PC-3 (cell line): ENCODE results near the gene SLC6A18. TPM values are rescaled to one million over a fixed set of nuclear protein-coding genes. Genes with fewer than 3 reads are reported as not detected.

Source experiments
- ATAC-seq: fragments of 200-7000 bp; cut with Tn5 transposase; 2 replicates; pipeline ENCODE4 v1.9.1; 2020; ENCODE audit warnings: mild to moderate bottlenecking, moderate library complexity
- BruUV-seq: library from RNA; stranded (reverse); fragments of 400-500 nt; replicated peaks from 2 replicates; lab custom pipeline; 2021; lab: Mats Ljungman, UMichigan
- CTCF ChIA-PET: fragments of 300-600 bp; sonication (Branson Sonifier 250); formaldehyde crosslinking; loops from one replicate; lab custom pipeline; 2022; ENCODE audit warnings: antibody characterized with exemption; lab: Charles Lee
- POLR2A ChIA-PET: fragments of 300-600 bp; sonication (Branson Sonifier 250); formaldehyde crosslinking; loops from one replicate; lab custom pipeline; 2022; ENCODE audit warnings: antibody characterized with exemption; ENCODE audit not compliant: unreplicated experiment; lab: Charles Lee
- DNase-seq: peaks from one replicate; pipeline ENCODE4 v3.0.0-alpha.2; 2015
- H2AFZ ChIP-seq: fragments of 300-600 bp; sonication (generic); 2 replicates; pipeline ENCODE4 v1.6.0; 2016; ENCODE audit warnings: antibody characterized with exemption, low read length
- H3F3A ChIP-seq: fragments of 300-600 bp; sonication (generic); one replicate; pipeline ENCODE4 v1.6.0; 2017; ENCODE audit warnings: antibody characterized with exemption, low read length, control low read depth, mild to moderate bottlenecking; ENCODE audit not compliant: unreplicated experiment
- H3K27ac ChIP-seq: fragments of 300-600 bp; sonication (generic); 2 replicates; pipeline ENCODE4 v1.5.1; 2016; ENCODE audit warnings: mild to moderate bottlenecking, low read length
- H3K27me3 ChIP-seq: fragments of 300-600 bp; sonication (generic); 2 replicates; pipeline ENCODE4 v1.6.1; 2016; ENCODE audit warnings: low read length, mixed read lengths
- H3K36me3 ChIP-seq: fragments of 300-600 bp; sonication (generic); 2 replicates; pipeline ENCODE4 v1.6.1; 2016; ENCODE audit warnings: low read depth, mixed run types, low read length, mixed read lengths
- H3K4me1 ChIP-seq: fragments of 300-600 bp; sonication (generic); 2 replicates; pipeline ENCODE4 v1.5.1; 2016; ENCODE audit warnings: low read length; ENCODE audit not compliant: insufficient read depth
- H3K4me2 ChIP-seq: fragments of 300-600 bp; sonication (generic); 2 replicates; pipeline ENCODE4 v1.6.0; 2016; ENCODE audit warnings: low read length
- H3K4me3 ChIP-seq: fragments of 300-600 bp; sonication (generic); 2 replicates; pipeline ENCODE4 v1.5.1; 2016; ENCODE audit warnings: mild to moderate bottlenecking, low read length, mixed read lengths
- H3K79me2 ChIP-seq: fragments of 300-600 bp; sonication (generic); 2 replicates; pipeline ENCODE4 v1.6.1; 2017; ENCODE audit warnings: low read length, mixed read lengths
- H3K9ac ChIP-seq: fragments of 300-600 bp; sonication (generic); 2 replicates; pipeline ENCODE4 v1.6.0; 2016; ENCODE audit warnings: mild to moderate bottlenecking, low read length
- H3K9me2 ChIP-seq: fragments of 300-600 bp; sonication (generic); replicated peaks from 2 replicates; pipeline ENCODE4 v1.6.1; 2016; ENCODE audit warnings: mixed run types, low read length, mixed read lengths
- H3K9me3 ChIP-seq: fragments of 300-600 bp; sonication (generic); 2 replicates; pipeline ENCODE4 v1.6.1; 2016; ENCODE audit warnings: low read length, mixed read lengths
- H4K20me1 ChIP-seq: fragments of 300-600 bp; sonication (generic); 2 replicates; pipeline ENCODE4 v1.6.1; 2016; ENCODE audit warnings: low read length, mixed read lengths
- CTCF ChIP-seq: fragments of 300-600 bp; sonication (generic); conservative IDR thresholded peaks from 2 replicates; pipeline ENCODE4 v1.5.1; 2017; ENCODE audit warnings: antibody characterized with exemption, low read depth, mild to moderate bottlenecking, low read length
- EZH2 ChIP-seq: fragments of 300-600 bp; sonication (generic); IDR thresholded peaks from one replicate; pipeline ENCODE4 v1.6.1; 2017; ENCODE audit warnings: antibody characterized with exemption, mild to moderate bottlenecking, low read length; ENCODE audit not compliant: unreplicated experiment
- EZH2phosphoT487 ChIP-seq: fragments of 300-600 bp; sonication (generic); IDR thresholded peaks from 2 replicates; pipeline ENCODE4 v1.6.1; 2018; ENCODE audit warnings: mild to moderate bottlenecking, antibody characterized with exemption, low read length, borderline replicate concordance
- intact Hi-C: fragments of 100-400 bp; cut with micrococcal nuclease; formaldehyde crosslinking; loops from 2 replicates; pipeline ENCODE4 v1.9.0; 2023
- total RNA-seq: library from RNA; depleted of rRNA; stranded (reverse); fragments of >200 nt; gene quantifications from 2 replicates; pipeline ENCODE4 v1.2.3, GENCODE V29; 2014

SLC6A18 gene
- total RNA-seq, 1 experiment from 2014 or later = not detected

- H3K79me2 ChIP-seq = no peaks in the 10 kb centered on the region
- no peaks in the 10 kb centered on the region for H3K27me3 ChIP-seq
- no peak overlapping the region for H3K4me2 ChIP-seq
- no peak for ATAC-seq
- no peaks in the 10 kb centered on the region for H3K9me2 ChIP-seq
- no peaks in the 10 kb centered on the region for H3F3A ChIP-seq
- H4K20me1 ChIP-seq = no peaks in the 10 kb centered on the region
- BruUV-seq = no TSS peak
- no peak for DNase-seq
- H3K4me1 ChIP-seq = peaks cover 5% of the 10 kb centered on the region
- no peak overlapping the region for H2AFZ ChIP-seq
- ChIA-PET POLR2A (no interaction called here), CTCF (no interaction called here)
- no peaks in the 10 kb centered on the region for H3K36me3 ChIP-seq
- intact Hi-C loops = no loop called here
- no peak overlapping the region for H3K9ac ChIP-seq
- no peak overlapping the region for H3K27ac ChIP-seq
- TF ChIP-seq EZH2phosphoT487 (no peak), CTCF (no peak), EZH2 (no peak)
- H3K9me3 ChIP-seq = no peaks in the 10 kb centered on the region
- H3K4me3 ChIP-seq = no peak overlapping the region
Measured at GRCh38 chr5:1178529-1179382, 46.4 kb upstream of the SLC6A18 start.

- TF ChIP-seq EZH2 (no peak), CTCF (no peak), EZH2phosphoT487 (no peak)
- CTCF ChIA-PET = no interaction called here
- H3K27me3 ChIP-seq = no peaks in the 10 kb centered on the region
- no peaks in the 10 kb centered on the region for H3K79me2 ChIP-seq
- H3F3A ChIP-seq = no peaks in the 10 kb centered on the region
- POLR2A ChIA-PET = no interaction called here
- no peak for DNase-seq
- no peaks in the 10 kb centered on the region for H3K36me3 ChIP-seq
- H3K4me3 ChIP-seq = no peak overlapping the region
- BruUV-seq = no TSS peak
- H3K9me3 ChIP-seq = no peaks in the 10 kb centered on the region
- no peak for ATAC-seq
- H2AFZ ChIP-seq = no peak overlapping the region
- H3K4me1 ChIP-seq = no peaks in the 10 kb centered on the region
- H3K27ac ChIP-seq = no peak overlapping the region
- H3K9me2 ChIP-seq = no peaks in the 10 kb centered on the region
- H3K4me2 ChIP-seq = no peak overlapping the region
- intact Hi-C loops = no loop called here
- no peak overlapping the region for H3K9ac ChIP-seq
- H4K20me1 ChIP-seq = no peaks in the 10 kb centered on the region
Measured at GRCh38 chr5:1179383-1179715, 45.8 kb upstream of the SLC6A18 start.

- Histone ChIP-seq H3F3A (no peaks in the 10 kb centered on the region), H3K4me1 (no peaks in the 10 kb centered on the region), H3K9me3 (no peaks in the 10 kb centered on the region), H2AFZ (no peak overlapping the region), H3K4me3 (no peak overlapping the region), H3K4me2 (no peak overlapping the region), H3K27ac (no peak overlapping the region), H4K20me1 (no peaks in the 10 kb centered on the region), H3K9me2 (no peaks in the 10 kb centered on the region), H3K9ac (no peak overlapping the region), H3K27me3 (no peaks in the 10 kb centered on the region), H3K79me2 (no peaks in the 10 kb centered on the region), H3K36me3 (no peaks in the 10 kb centered on the region)
- intact Hi-C loops = no loop called here
- ChIA-PET CTCF (no interaction called here), POLR2A (no interaction called here)
- TF ChIP-seq CTCF (no peak), EZH2phosphoT487 (no peak), EZH2 (no peak)
- no peak for ATAC-seq
- no TSS peak for BruUV-seq
- DNase-seq = no peak
Measured at GRCh38 chr5:1180096-1180495, 45.1 kb upstream of the SLC6A18 start.
